HS-5 (cell line): ENCODE results near the gene ZNF880.
"Not testable (repeated sequence)": the region's sequence is repeated elsewhere in the genome, so short reads cannot be mapped to it uniquely, and the experiment has no call there.

Experiments
- DNase-seq: peaks from one replicate; pipeline ENCODE4 v3.0.0-alpha.2; 2012; ENCODE audit warnings: low read depth

ZNF880 gene

DNA sequence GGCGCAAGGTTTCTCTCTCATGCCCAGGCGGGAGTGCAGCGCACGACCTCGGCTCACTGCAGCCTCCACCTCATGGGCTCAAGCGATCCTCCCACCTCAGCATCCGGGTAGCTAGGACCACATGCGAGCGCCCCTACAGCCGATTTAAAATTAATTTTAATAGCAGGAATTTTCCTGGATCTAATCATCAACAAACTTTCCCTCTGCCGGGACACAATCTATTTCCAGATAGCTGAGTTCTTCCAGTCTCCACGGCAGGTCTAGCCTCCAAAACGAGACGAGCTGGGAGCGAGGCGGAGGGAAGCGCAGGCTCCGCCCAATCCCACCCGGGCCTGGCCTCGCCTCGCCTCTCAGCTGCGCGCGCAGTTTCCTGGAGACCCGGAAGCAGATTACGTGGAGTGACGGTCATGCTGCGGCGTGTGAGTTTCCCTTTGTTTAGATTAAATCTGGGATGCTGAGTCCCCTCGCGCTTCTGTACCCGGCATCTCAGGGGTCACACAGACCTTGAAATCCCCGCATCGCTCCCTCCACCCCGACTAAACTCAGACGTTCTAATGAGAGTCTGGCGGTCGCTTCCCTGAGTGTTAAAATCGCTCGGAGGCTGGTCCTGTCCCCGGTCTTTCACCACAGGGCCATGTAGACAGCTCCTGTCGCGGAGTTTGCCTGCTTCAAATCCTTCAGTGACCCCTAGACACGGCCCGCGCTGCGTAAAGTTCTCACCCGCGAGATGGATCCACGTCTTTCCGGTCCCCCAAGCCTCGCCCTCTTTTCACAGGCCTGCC, at the start of gene ZNF880:
ZNF880 (plus strand) TSS at position 365 of the 782 bp plus-strand sequence; CDS start at position 408, 43 bp downstream.
- DNase-seq: peak; percentile 26

DNA sequence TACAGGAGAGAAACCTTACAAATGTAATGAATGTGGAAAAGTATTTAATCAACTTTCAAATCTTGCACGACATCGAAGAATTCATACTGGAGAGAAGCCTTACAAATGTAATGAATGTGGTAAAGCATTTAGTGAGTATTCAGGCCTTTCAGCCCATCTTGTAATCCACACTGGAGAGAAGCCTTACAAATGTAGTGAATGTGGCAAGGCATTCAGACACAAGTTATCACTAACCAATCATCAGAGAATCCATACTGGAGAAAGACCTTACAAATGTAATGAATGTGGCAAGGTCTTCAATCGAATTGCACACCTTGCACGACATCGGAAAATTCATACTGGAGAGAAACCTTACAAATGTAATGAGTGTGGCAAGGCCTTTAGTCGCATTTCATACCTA, 47.3 kb upstream of the ZNF880 start:
- no peak for DNase-seq

- no peak for DNase-seq
These were observed 38.0 kb upstream of the ZNF880 start for GRCh38 chr19:52331757-52332156.

DNA sequence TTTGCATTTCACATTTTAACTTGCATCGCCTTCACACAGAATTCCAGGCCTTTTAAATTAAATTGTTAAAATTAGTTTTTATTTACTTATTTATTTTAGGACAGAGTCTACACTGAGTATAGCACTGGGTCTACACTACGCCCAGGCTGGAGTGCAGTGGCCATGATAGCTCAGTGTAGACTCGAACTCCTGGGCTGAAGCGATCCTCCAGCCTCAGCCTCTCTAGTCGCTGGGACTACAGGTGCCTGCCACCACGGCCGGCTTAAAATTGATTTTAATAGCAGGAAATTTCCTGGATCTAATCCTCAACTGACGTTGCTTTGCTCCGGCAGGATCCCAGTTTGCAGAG, 34.0 kb upstream of the ZNF880 start:
- no peak for DNase-seq

- DNase-seq: no peak
These were observed 33.5 kb upstream of the ZNF880 start, which contains the start of gene ZNF610 for GRCh38 chr19:52336117-52336790. ZNF610 (plus strand) TSS chr19:52336243; CDS start chr19:52349173, 12,930 bp downstream.

DNA sequence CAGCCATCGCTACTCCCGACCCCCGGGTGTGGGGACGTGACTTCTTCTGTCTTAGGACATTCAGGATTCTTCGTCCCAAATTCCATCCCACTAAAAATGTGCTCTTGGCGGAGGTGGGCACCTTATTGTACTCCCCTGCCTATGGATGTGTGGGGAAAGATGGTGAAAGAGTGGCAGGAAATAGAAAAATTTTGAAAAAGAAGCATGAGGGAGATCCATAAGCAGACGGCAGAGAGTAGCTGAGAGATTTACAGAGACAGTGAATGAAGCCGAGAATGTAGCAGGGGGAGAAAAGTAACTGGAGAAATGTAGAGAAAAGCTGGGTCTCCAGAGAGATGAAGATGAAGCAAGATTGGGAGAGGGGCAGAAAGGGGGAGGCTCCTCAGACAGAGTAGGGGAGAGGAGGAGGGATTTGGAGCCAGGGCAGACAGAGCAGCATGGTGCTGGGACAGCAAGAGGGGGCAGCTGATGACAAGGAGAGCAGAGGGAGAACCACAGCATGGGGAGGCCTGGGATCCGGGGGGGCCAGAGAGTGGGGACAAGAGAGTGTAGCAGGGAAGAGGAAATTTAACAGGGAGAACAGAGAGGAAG, 32.8 kb upstream of the ZNF880 start:
- DNase-seq: no peak

- DNase-seq: not testable (repeated sequence)
These were observed 30.7 kb upstream of the ZNF880 start for GRCh38 chr19:52339022-52339421.

- no peak for DNase-seq
These were observed 26.2 kb upstream of the ZNF880 start for GRCh38 chr19:52343548-52343947.

DNA sequence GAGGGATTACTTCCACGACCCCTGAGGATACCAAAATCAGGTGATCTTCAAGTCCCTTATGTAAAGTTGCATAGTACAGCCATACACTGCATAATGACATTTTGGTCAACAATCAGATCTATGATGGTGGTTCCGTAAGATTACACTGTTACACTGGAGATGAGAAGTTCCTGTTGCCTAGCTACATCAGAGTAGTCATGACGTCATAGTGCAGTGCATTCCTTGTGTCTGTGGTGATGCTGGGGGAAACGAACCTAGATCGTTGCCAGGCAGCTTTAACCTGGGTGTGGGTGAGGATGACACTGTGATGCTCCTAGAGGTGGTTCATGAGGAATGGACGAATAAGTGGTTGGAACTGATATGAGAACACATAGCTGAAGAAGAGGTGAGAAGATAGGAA, 24.6 kb upstream of the ZNF880 start:
- no peak for DNase-seq

DNA sequence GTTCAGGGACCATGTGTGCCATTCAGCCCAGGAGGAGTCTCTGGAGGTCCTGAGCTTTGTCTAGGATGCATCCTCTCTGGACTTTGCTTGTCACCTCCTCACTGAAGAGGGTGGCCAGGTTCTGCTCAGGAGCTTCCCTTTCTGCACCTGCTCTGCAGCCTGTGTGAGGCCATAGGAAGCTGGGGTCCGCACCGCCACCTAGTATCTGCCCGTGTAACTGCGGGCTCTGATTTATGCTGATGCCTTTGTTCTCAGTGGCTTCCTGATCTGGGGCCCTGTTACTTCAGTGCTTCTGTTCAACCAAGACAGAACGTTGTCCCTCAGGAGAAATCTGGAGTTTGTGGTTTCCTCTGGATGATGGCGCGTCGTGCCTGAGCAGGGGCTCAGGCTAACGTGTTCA, 18.2 kb upstream of the ZNF880 start:
- no peak for DNase-seq

DNA sequence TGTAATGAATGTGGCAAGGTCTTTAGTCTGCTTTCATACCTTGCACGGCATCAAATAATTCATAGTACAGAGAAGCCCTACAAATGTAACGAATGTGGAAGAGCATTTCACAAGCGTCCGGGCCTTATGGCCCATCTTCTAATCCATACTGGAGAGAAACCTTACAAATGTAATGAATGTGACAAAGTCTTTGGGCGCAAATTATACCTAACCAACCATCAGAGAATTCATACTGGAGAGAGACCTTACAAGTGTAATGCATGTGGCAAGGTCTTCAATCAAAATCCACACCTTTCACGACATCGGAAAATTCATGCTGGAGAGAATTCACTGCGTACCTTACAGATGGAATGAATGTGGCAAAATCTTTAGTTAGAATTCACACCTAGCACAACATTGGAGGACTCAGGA, 3.3 kb upstream of the ZNF880 start:
- DNase-seq: no peak

GRCh38 chr19:52370341-52370710, 603 bp downstream of the ZNF880 start:
- no peak for DNase-seq

- DNase-seq: no peak
These were observed 21.4 kb downstream of the ZNF880 start for GRCh38 chr19:52391135-52391534.

GRCh38 chr19:52397310-52398080, 27.8 kb downstream of the ZNF880 start, which contains the start of gene ZNF528:
ZNF528 (plus strand) TSS chr19:52397849; CDS start chr19:52402014, 4,165 bp downstream.
- DNase-seq: peak; percentile 52

DNA sequence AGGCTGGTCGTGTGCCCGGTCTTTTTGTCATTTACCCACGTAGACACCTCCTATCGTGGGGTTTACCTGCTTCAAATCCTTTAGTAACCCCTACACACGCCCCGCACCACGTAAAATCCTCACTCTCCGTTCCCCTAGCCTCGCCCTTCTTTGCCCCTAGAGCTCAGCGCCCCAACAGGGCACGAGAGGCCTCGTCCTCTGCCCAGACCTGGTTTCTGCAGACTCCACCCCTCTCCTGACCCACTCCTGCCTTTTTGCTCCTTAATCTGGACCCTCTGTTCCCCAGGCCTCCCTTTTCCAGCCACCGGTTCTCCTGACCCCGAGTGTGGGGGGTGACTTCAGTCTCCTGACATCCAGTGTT, 28.3 kb downstream of the ZNF880 start:
- no peak for DNase-seq

GRCh38 chr19:52410276-52410675, 40.6 kb downstream of the ZNF880 start:
- no peak for DNase-seq

DNA sequence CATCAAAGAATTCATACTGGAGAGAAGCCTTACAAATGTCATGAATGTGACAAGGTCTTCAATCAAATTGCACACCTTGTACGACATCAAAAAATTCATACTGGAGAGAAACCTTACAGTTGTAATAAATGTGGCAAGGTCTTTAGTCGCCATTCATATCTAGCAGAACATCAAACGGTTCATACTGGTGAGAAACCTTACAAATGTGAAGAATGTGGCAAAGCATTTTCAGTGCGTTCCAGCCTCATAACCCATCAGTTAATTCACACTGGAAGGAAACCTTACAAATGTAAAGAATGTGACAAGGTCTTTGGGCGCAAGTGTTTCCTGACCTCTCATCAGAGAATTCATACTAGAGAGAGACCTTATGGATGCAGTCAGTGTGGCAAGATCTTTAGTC, 46.0 kb downstream of the ZNF880 start:
- DNase-seq: no peak

DNA sequence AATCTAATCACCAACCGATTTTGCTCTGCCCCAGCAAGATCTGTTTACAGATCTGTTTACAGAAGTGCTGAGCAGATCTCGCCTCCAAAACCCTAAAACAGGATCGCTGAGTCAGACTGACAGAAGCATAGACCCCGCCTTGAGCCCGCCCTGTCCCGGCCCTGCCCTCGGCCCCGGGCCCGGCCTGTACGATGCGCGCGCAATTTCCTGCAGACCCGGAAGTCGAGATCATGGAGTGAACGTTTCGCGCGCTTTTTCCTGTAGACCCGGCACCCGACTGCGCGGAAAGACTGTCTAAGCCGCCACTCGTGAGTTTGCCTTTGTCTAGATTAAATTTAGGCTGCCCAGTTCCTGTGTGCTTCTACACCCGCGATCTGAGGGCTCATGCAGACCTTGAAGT, 59.2 kb downstream of the ZNF880 start, which contains the start of gene ZNF534:
ZNF534 (plus strand) TSS at position 212 of the 400 bp plus-strand sequence. CDS start 2,327 bp downstream, outside the sequence.
- DNase-seq: no peak
